HCT116 (cell line): ENCODE measurements around the gene ASCL2. TPM values are rescaled to one million over a fixed set of nuclear protein-coding genes. Genes with fewer than 3 reads are reported as not detected.

Experiments used
- ATAC-seq: fragments of 200-7000 bp; cut with Tn5 transposase; 2 replicates; pipeline ENCODE4 v1.9.1; 2020; ENCODE audit warnings: mild to moderate bottlenecking, moderate library complexity
- BruUV-seq: library from RNA; stranded (reverse); fragments of 400-500 nt; replicated peaks from 2 replicates; lab custom pipeline; 2021; lab: Mats Ljungman, UMichigan
- CTCF ChIA-PET: fragments of 300-600 bp; sonication (Branson Sonifier 250); formaldehyde crosslinking; loops from one replicate; lab custom pipeline; 2021; ENCODE audit warnings: antibody characterized with exemption; lab: Charles Lee
- POLR2A ChIA-PET: fragments of 300-600, 350-600 bp; sonication (Branson Sonifier 250); formaldehyde crosslinking; loops from one replicate; lab custom pipeline; 2021; ENCODE audit warnings: antibody characterized with exemption; lab: Charles Lee
- RAD21 ChIA-PET, 2 experiments: fragments of 300-600 bp; sonication (Branson Sonifier 250); formaldehyde crosslinking; loops; one replicate each; lab custom pipeline; 2023; ENCODE audit warnings: low total read pairs in 2 of 2; ENCODE audit not compliant: uncharacterized antibody in 2 of 2, unreplicated experiment in 2 of 2, low non-redundant PET in 1 of 2; lab: Charles Lee
- DNase-seq: peaks from one replicate; pipeline ENCODE4 v3.0.0-alpha.2; 2010; ENCODE audit warnings: low read depth, low spot score
- H2AFZ ChIP-seq: fragments of 200-600 bp; shearing (Covaris generic), sonication (generic); 2 replicates; pipeline ENCODE4 v1.6.1; 2017; ENCODE audit warnings: low read depth, mixed run types, mixed read lengths, antibody characterized with exemption, low read length; ENCODE audit not compliant: poor library complexity, severe bottlenecking
- H3K27ac ChIP-seq: 2 replicates; pipeline ENCODE4 v1.5.1; 2012; ENCODE audit warnings: low read depth, low read length
- H3K27me3 ChIP-seq: fragments of 200-600 bp; sonication (generic); 2 replicates; pipeline ENCODE4 v1.6.1; 2016; ENCODE audit warnings: mixed run types, low read length, mixed read lengths; ENCODE audit not compliant: insufficient read depth
- H3K36me3 ChIP-seq, 2 experiments: fragments of 200-500 bp in 1 of 2; fragments of 200-600 bp in 1 of 2; sonication (Bioruptor generic) in 1 of 2; sonication (generic) in 1 of 2; 2 replicates each; pipeline versions ENCODE4 v1.5.1 to v1.6.1; 2014 to 2016; ENCODE audit warnings: low read length in 2 of 2, inconsistent platforms in 1 of 2, mixed read lengths in 1 of 2, mixed run types in 1 of 2; ENCODE audit not compliant: insufficient read depth in 2 of 2, control insufficient read depth in 1 of 2
- H3K4me1 ChIP-seq, 2 experiments: fragments of 200-600 bp in 1 of 2; sonication (generic) in 1 of 2; 2 replicates each; pipeline versions ENCODE4 v1.5.1 to v1.6.1; 2012 to 2017; ENCODE audit warnings: low read length in 2 of 2, inconsistent platforms in 1 of 2, mild to moderate bottlenecking in 1 of 2, mixed read lengths in 1 of 2, mixed run types in 1 of 2, moderate library complexity in 1 of 2; ENCODE audit not compliant: insufficient read depth in 2 of 2, control insufficient read depth in 1 of 2
- H3K4me2 ChIP-seq: fragments of 200-600 bp; sonication (generic); 2 replicates; pipeline ENCODE4 v1.6.1; 2017; ENCODE audit warnings: mixed run types, low read length, mixed read lengths
- H3K4me3 ChIP-seq, 2 experiments: fragments of 200-600 bp in 1 of 2; sonication (generic) in 1 of 2; replicated peaks in 1 of 2; 2 replicates each; pipeline ENCODE4 v1.5.1; 2011 to 2016; ENCODE audit warnings: low read length in 2 of 2, control low read depth in 1 of 2, low read depth in 1 of 2, mild to moderate bottlenecking in 1 of 2, mixed read lengths in 1 of 2, mixed run types in 1 of 2
- H3K79me2 ChIP-seq: fragments of 200-600 bp; sonication (generic); 2 replicates; pipeline ENCODE4 v1.6.1; 2017; ENCODE audit warnings: mild to moderate bottlenecking, mixed run types, low read length, moderate library complexity, mixed read lengths; ENCODE audit not compliant: insufficient read depth
- H3K9ac ChIP-seq: fragments of 200-600 bp; sonication (generic); 2 replicates; pipeline ENCODE4 v1.6.1; 2016; ENCODE audit warnings: low read length, mixed read lengths
- H3K9me2 ChIP-seq: fragments of 200-600 bp; sonication (generic), shearing (Covaris generic); 2 replicates; pipeline ENCODE4 v1.6.1; 2017; ENCODE audit warnings: mixed run types, mild to moderate bottlenecking, moderate library complexity; ENCODE audit not compliant: insufficient read depth
- H3K9me3 ChIP-seq, 2 experiments: fragments of 200-500 bp in 1 of 2; fragments of 200-600 bp in 1 of 2; sonication (Bioruptor generic) in 1 of 2; sonication (generic) in 1 of 2; 2 replicates each; pipeline ENCODE4 v1.6.1; 2014 to 2017; ENCODE audit warnings: low read length in 2 of 2, mixed read lengths in 2 of 2, inconsistent platforms in 1 of 2, low read depth in 1 of 2, mild to moderate bottlenecking in 1 of 2, mixed run types in 1 of 2, moderate library complexity in 1 of 2; ENCODE audit not compliant: control insufficient read depth in 1 of 2, insufficient read depth in 1 of 2
- H4K20me1 ChIP-seq: fragments of 200-600 bp; sonication (generic), shearing (Covaris generic); 2 replicates; pipeline ENCODE4 v1.6.1; 2017; ENCODE audit warnings: mixed run types, mild to moderate bottlenecking, moderate library complexity; ENCODE audit not compliant: insufficient read depth
- SRF ChIP-seq: IDR thresholded peaks from 2 replicates; pipeline ENCODE4 v1.6.1; 2012; ENCODE audit warnings: low read depth
- intact Hi-C: fragments of 100-400 bp; cut with micrococcal nuclease; formaldehyde crosslinking; loops from 2 replicates; pipeline ENCODE4 v1.10.0; 2022
- total RNA-seq: library from RNA; stranded (reverse); gene quantifications from one replicate; pipeline ENCODE4 v1.2.1, GENCODE V29; 2021; ENCODE audit not compliant: unreplicated experiment
- TF ChIP-seq, protein P1 (sequence below): IDR thresholded peaks from 2 replicates; pipeline ENCODE4 v1.6.1; 2012
- TF ChIP-seq, protein P2 (sequence below), 3 experiments: fragments of 200-600 bp in 1 of 3; sonication (generic) in 1 of 3; IDR thresholded peaks in 2 of 3; conservative IDR thresholded peaks in 1 of 3; 2 replicates each; pipeline ENCODE4 v1.5.1; 2012 to 2017; ENCODE audit warnings: low read depth in 2 of 3, low read length in 2 of 3, antibody characterized with exemption in 1 of 3, borderline replicate concordance in 1 of 3, control low read depth in 1 of 3, mild to moderate bottlenecking in 1 of 3, mixed read lengths in 1 of 3, mixed run types in 1 of 3, moderate library complexity in 1 of 3; ENCODE audit not compliant: insufficient read depth in 1 of 3

Gene ASCL2
- total RNA-seq, 1 experiment from 2014 or later, result not detected

DNA sequence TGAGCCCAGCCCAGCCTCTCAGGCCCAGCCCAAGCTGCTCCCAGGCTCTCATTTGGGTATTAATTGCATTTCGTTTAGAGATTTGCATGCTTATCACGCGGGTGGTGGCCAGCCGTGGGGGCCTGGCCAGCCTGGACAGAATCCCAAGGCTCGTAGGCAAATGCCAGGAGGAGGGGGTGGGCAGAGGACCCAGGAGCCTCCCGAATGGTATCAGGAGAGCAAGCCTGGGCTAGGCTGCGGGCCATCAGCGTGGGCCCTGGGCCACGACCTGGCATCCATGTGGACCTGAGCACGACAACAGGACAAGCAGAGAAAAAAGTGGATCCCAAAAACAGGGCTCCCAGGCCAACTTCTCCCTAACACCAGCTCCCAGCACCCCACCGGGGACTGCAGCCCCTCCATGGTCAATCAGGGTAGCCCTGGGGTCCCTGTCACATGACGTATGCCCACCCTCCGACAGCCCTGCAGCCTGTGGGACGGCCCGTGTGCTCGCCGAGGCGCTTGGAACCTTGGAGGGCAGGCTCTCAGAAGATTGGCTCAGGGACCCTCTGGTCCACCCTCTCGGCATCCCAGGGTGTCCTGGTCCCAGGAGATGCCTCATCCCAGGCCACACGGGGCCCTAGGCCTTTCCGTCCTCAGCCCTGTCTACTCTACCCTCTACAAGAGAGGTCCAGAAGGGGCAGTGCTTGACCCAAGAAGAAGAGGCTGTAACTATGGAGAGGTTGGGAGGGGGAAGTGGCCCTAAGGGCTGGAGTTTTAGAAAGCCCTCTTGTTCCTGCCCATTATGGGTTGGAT lies 8.8 kb downstream of the ASCL2 start:
- DNase-seq (no peak), ATAC-seq (no peak)
- no peaks in the 10 kb centered on the region for H3K36me3 ChIP-seq
- no peak overlapping the region for H3K4me3 ChIP-seq
- no peaks in the 10 kb centered on the region for H3K9me2 ChIP-seq
- RAD21 ChIA-PET, result no interaction called here
- no peaks in the 10 kb centered on the region for H3K79me2 ChIP-seq
- no peaks in the 10 kb centered on the region for H3K9me3 ChIP-seq
- H3K27ac ChIP-seq, result no peak overlapping the region
- peaks cover 0 to 3% of the 10 kb centered on the region in 2 experiments; a peak in 1 of 4 replicates for H3K4me1 ChIP-seq
- H3K9ac ChIP-seq, result no peak overlapping the region
- H3K27me3 ChIP-seq, result no peaks in the 10 kb centered on the region
- no peak overlapping the region for H3K4me2 ChIP-seq
- no peaks in the 10 kb centered on the region for H4K20me1 ChIP-seq
- intact Hi-C loops, result no loop called here
- no TSS peak for BruUV-seq
- CTCF ChIA-PET, result no interaction called here
- TF ChIP-seq, protein P1, sequence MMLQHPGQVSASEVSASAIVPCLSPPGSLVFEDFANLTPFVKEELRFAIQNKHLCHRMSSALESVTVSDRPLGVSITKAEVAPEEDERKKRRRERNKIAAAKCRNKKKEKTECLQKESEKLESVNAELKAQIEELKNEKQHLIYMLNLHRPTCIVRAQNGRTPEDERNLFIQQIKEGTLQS, result no peak
- no peak for TF ChIP-seq SRF
- TF ChIP-seq, protein P2, sequence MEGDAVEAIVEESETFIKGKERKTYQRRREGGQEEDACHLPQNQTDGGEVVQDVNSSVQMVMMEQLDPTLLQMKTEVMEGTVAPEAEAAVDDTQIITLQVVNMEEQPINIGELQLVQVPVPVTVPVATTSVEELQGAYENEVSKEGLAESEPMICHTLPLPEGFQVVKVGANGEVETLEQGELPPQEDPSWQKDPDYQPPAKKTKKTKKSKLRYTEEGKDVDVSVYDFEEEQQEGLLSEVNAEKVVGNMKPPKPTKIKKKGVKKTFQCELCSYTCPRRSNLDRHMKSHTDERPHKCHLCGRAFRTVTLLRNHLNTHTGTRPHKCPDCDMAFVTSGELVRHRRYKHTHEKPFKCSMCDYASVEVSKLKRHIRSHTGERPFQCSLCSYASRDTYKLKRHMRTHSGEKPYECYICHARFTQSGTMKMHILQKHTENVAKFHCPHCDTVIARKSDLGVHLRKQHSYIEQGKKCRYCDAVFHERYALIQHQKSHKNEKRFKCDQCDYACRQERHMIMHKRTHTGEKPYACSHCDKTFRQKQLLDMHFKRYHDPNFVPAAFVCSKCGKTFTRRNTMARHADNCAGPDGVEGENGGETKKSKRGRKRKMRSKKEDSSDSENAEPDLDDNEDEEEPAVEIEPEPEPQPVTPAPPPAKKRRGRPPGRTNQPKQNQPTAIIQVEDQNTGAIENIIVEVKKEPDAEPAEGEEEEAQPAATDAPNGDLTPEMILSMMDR (IDR thresholded peaks at IDR 0.05 in 2 of 3, conservative IDR thresholded peaks at IDR 0.05 in 1 of 3; ENCODE audit: borderline replicate concordance in 1 of 3, insufficient read depth in 1 of 3, low read depth in 2 of 3, low read length in 2 of 3), result no peak
- no peak overlapping the region for H2AFZ ChIP-seq
- POLR2A ChIA-PET, result no interaction called here
